ENCODE results near the gene MGAT4B.

GRCh38 chr5:179817470-179817840 is 10.8 kb upstream of the MGAT4B start:
- TF ChIP-seq CTCF (IDR thresholded peaks at IDR 0.05): no peak
- TF ChIP-seq POLR2A (IDR thresholded peaks at IDR 0.05): no peak
- TF ChIP-seq EP300 (IDR thresholded peaks at IDR 0.05): no peak

Measured in tibial nerve (tissue), 4 donors.